Loucy (cell line): ENCODE results near the gene MAP3K13.

Experiments used
- H2AFZ ChIP-seq: fragments of 200-600 bp; sonication (generic); 2 replicates; pipeline ENCODE4 v1.6.0; 2016; ENCODE audit warnings: antibody characterized with exemption, mild to moderate bottlenecking, low read length, moderate library complexity
- H3F3A ChIP-seq: fragments of 200-600 bp; 2 replicates; pipeline ENCODE4 v1.6.0; 2016; ENCODE audit warnings: antibody characterized with exemption, low read depth, mild to moderate bottlenecking
- H3K27me3 ChIP-seq: fragments of 200-600 bp; sonication (generic); 2 replicates; pipeline ENCODE4 v1.6.1; 2014; ENCODE audit warnings: low read length, mild to moderate bottlenecking; ENCODE audit not compliant: insufficient read depth, poor library complexity, severe bottlenecking
- H3K36me3 ChIP-seq: fragments of 200-600 bp; sonication (generic); 2 replicates; pipeline ENCODE4 v1.6.1; 2016; ENCODE audit warnings: low read length; ENCODE audit not compliant: insufficient read depth
- H3K4me1 ChIP-seq: fragments of 200-600 bp; sonication (generic); 2 replicates; pipeline ENCODE4 v1.5.1; 2014; ENCODE audit warnings: low read length, mild to moderate bottlenecking; ENCODE audit not compliant: insufficient read depth, poor library complexity, severe bottlenecking
- H3K4me2 ChIP-seq: fragments of 200-600 bp; sonication (generic); 2 replicates; pipeline ENCODE4 v1.6.0; 2014; ENCODE audit warnings: antibody characterized with exemption, low read length, low read depth, mild to moderate bottlenecking; ENCODE audit not compliant: poor library complexity, severe bottlenecking
- H3K4me3 ChIP-seq: fragments of 200-600 bp; sonication (generic); 2 replicates; pipeline ENCODE4 v1.5.1; 2014; ENCODE audit warnings: low read length, mild to moderate bottlenecking, mixed read lengths; ENCODE audit not compliant: poor library complexity, severe bottlenecking
- H3K79me2 ChIP-seq: fragments of 200-600 bp; sonication (generic); 2 replicates; pipeline ENCODE4 v1.6.1; 2014; ENCODE audit warnings: low read length; ENCODE audit not compliant: insufficient read depth
- H3K9ac ChIP-seq: fragments of 200-600 bp; sonication (generic); 2 replicates; pipeline ENCODE4 v1.6.0; 2014; ENCODE audit warnings: mild to moderate bottlenecking, low read depth, low read length, moderate library complexity; ENCODE audit not compliant: poor library complexity, severe bottlenecking
- H3K9me2 ChIP-seq: fragments of 200-600 bp; sonication (generic); replicated peaks from 2 replicates; pipeline ENCODE4 v1.6.1; 2016; ENCODE audit warnings: low read depth, low read length, mixed read lengths
- H3K9me3 ChIP-seq: fragments of 200-600 bp; sonication (generic); 2 replicates; pipeline ENCODE4 v1.6.1; 2014; ENCODE audit warnings: mild to moderate bottlenecking, antibody characterized with exemption, low read length, low read depth; ENCODE audit not compliant: insufficient read depth
- H4K20me1 ChIP-seq: fragments of 200-600 bp; sonication (generic); 2 replicates; pipeline ENCODE4 v1.6.0; 2014; ENCODE audit warnings: antibody characterized with exemption, low read length, mild to moderate bottlenecking; ENCODE audit not compliant: insufficient read depth, poor library complexity, severe bottlenecking
- EZH2phosphoT487 ChIP-seq: fragments of 200-600 bp; IDR thresholded peaks from 2 replicates; pipeline ENCODE4 v1.6.1; 2018; ENCODE audit warnings: antibody characterized with exemption, mild to moderate bottlenecking, moderate library complexity, borderline replicate concordance
- TF ChIP-seq, protein P1 (sequence below): fragments of 200-600 bp; sonication (generic); conservative IDR thresholded peaks from 2 replicates; pipeline ENCODE4 v1.5.1; 2014; ENCODE audit warnings: mild to moderate bottlenecking, antibody characterized with exemption, low read length

MAP3K13 gene

GRCh38 chr3:185399737-185400667 lies 37.1 kb downstream of the MAP3K13 start:
- H3K79me2 ChIP-seq, result no peaks in the 10 kb centered on the region
- no peaks in the 10 kb centered on the region for H3K27me3 ChIP-seq

GRCh38 chr3:185400866-185401265 lies 37.9 kb downstream of the MAP3K13 start:
- Histone ChIP-seq H3K36me3 (no peaks in the 10 kb centered on the region), H4K20me1 (no peaks in the 10 kb centered on the region), H3K9me2 (no peaks in the 10 kb centered on the region), H2AFZ (no peak overlapping the region), H3K9ac (no peak overlapping the region), H3K9me3 (no peaks in the 10 kb centered on the region), H3K27me3 (no peaks in the 10 kb centered on the region), H3K4me3 (no peak overlapping the region), H3K79me2 (no peaks in the 10 kb centered on the region), H3F3A (no peaks in the 10 kb centered on the region), H3K4me2 (no peak overlapping the region), H3K4me1 (no peaks in the 10 kb centered on the region)
- TF ChIP-seq EZH2phosphoT487, result no peak
- TF ChIP-seq, protein P1, sequence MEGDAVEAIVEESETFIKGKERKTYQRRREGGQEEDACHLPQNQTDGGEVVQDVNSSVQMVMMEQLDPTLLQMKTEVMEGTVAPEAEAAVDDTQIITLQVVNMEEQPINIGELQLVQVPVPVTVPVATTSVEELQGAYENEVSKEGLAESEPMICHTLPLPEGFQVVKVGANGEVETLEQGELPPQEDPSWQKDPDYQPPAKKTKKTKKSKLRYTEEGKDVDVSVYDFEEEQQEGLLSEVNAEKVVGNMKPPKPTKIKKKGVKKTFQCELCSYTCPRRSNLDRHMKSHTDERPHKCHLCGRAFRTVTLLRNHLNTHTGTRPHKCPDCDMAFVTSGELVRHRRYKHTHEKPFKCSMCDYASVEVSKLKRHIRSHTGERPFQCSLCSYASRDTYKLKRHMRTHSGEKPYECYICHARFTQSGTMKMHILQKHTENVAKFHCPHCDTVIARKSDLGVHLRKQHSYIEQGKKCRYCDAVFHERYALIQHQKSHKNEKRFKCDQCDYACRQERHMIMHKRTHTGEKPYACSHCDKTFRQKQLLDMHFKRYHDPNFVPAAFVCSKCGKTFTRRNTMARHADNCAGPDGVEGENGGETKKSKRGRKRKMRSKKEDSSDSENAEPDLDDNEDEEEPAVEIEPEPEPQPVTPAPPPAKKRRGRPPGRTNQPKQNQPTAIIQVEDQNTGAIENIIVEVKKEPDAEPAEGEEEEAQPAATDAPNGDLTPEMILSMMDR, result no peak

More at GRCh38 chr3:185399737-185400667, 37.1 kb downstream of the MAP3K13 start:
- Histone ChIP-seq H3K9me2 (no peaks in the 10 kb centered on the region), H3K4me1 (no peaks in the 10 kb centered on the region), H3K9me3 (no peaks in the 10 kb centered on the region), H3K9ac (no peak overlapping the region), H3K36me3 (no peaks in the 10 kb centered on the region), H3K4me3 (no peak overlapping the region), H4K20me1 (no peaks in the 10 kb centered on the region), H2AFZ (no peak overlapping the region), H3K4me2 (no peak overlapping the region), H3F3A (no peaks in the 10 kb centered on the region)
- TF ChIP-seq, protein P1, result no peak
- TF ChIP-seq EZH2phosphoT487, result no peak

DNA sequence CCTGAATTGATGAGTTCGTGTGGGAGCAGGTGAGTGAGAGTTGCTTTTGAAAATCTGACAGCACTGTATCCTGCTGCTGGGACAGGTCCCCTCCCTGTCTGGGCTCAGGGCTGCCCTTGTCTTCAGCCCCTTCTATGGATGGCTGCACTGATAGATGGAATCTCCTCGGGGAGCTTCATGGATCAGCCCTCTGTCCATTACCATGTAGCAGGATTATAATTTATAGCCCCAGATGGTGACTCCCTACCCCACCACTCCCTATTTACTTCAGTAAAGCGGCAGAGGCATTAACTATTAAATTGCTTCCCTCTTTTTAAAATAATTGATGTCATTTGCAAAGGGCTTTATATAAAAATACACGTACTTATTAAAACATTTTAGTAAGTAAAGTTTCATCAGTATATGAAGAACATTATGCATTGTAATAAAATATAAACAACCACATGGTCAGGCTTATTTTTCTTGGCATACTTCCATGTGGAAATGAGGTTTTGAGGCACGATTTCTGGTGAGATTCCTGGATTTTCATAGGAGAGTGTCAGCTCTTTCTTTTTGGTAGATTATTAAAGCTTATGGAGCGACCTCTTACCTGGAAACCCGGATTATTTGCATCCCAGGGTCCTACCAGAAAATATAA lies 38.5 kb downstream of the MAP3K13 start:
- no peaks in the 10 kb centered on the region for H3K9me3 ChIP-seq
- H3K4me3 ChIP-seq, result no peak overlapping the region
- no peaks in the 10 kb centered on the region for H3F3A ChIP-seq
- no peaks in the 10 kb centered on the region for H3K79me2 ChIP-seq
- H3K4me2 ChIP-seq, result no peak overlapping the region
- H3K9ac ChIP-seq, result no peak overlapping the region
- no peaks in the 10 kb centered on the region for H3K27me3 ChIP-seq
- H3K9me2 ChIP-seq, result no peaks in the 10 kb centered on the region
- no peaks in the 10 kb centered on the region for H3K4me1 ChIP-seq
- TF ChIP-seq, protein P1, result no peak
- TF ChIP-seq EZH2phosphoT487, result no peak
- no peaks in the 10 kb centered on the region for H3K36me3 ChIP-seq
- no peak overlapping the region for H2AFZ ChIP-seq
- no peaks in the 10 kb centered on the region for H4K20me1 ChIP-seq
